Testis (tissue), 3 donors: ENCODE data around the gene CEP85L. TPM values are rescaled to one million over a fixed set of nuclear protein-coding genes. Genes with fewer than 3 reads are reported as not detected.

ENCODE experiments used
- DNase-seq: peaks from one replicate; pipeline ENCODE4 v3.0.0-alpha.2; 2019
- H3K27ac ChIP-seq, 2 donors: fragments of 200-600 bp; sonication (generic); one replicate each; pipeline ENCODE4 v1.5.1; 2019
- H3K27me3 ChIP-seq: fragments of 200-600 bp; sonication (generic); one replicate; pipeline ENCODE4 v1.5.1; 2019
- H3K36me3 ChIP-seq: fragments of 200-600 bp; sonication (generic); one replicate; pipeline ENCODE4 v1.5.1; 2017; ENCODE audit warnings: low read depth; ENCODE audit errors: missing control alignments
- H3K4me1 ChIP-seq: fragments of 200-600 bp; sonication (generic); one replicate; pipeline ENCODE4 v1.5.1; 2019
- H3K4me3 ChIP-seq, 2 donors: fragments of 200-600 bp; sonication (generic); one replicate each; pipeline ENCODE4 v1.5.1; 2017 to 2019
- H3K9me3 ChIP-seq: fragments of 200-600 bp; sonication (generic); one replicate; pipeline ENCODE4 v1.5.1; 2017
- POLR2A ChIP-seq: fragments of 450-650 bp; IDR thresholded peaks from one replicate; pipeline ENCODE4 v1.6.1; 2017; ENCODE audit warnings: antibody characterized with exemption, mild to moderate bottlenecking, moderate library complexity
- WGBS, 2 donors: methylation state at CpG; one replicate each; pipeline ENCODE4 v1.1.5; 2018; 5-methylcytosine and 5-hydroxymethylcytosine counted together
- intact Hi-C: fragments of 100-400 bp; cut with DNase I; formaldehyde crosslinking; loops from one replicate; pipeline ENCODE4 v1.15.1; 2023; ENCODE audit warnings: low total_unique reads
- polyA plus RNA-seq: library from polyadenylated mRNA; stranded (reverse); fragments of 350-450 nt; fragmentation: Illumina TruSeq; extraction: RNeasy Lipid Tissue Mini Kit (QIAGEN cat#74804); gene quantifications from one replicate; pipeline ENCODE4 v1.2.3, GENCODE V29; 2014; ENCODE audit warnings: low read depth, low replicate concordance; ENCODE audit not compliant: insufficient read depth
- total RNA-seq, 2 donors: library from RNA; depleted of rRNA; stranded (reverse); fragments of >200 nt; gene quantifications; one replicate each; pipeline ENCODE4 v1.2.3, GENCODE V29; 2016
- TF ChIP-seq, protein P1 (sequence below), 3 experiments: fragments of 450-650 bp in 2 of 3; fragments of 200-600 bp in 1 of 3; sonication (generic) in 1 of 3; IDR thresholded peaks; one replicate each; pipeline ENCODE4 v1.5.1; 2016 to 2019; ENCODE audit warnings: antibody characterized with exemption in 3 of 3, mild to moderate bottlenecking in 2 of 3, moderate library complexity in 1 of 3

CEP85L gene
- total and polyA plus RNA-seq, 3 donors from 2014 or later = 63.7 to 80.7 (median 78.8) TPM

DNA sequence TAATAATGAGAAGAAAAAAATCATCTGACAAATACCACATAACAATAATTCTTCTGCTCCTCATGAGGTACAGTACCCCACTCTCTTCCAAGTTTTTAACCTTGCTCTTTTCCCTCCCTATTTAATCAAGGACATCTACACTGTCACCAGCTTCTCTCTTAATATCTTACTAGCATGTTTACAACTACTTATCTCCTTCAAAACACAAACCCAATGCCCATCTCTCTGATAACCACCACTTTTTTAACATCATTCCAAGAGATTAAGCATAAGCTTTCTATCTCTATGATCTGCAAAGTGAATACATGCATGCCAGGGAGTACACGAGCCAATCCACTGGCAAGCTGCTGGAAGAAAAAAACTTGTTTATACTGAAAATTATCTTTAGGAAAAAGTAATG lies 10.3 kb downstream of the CEP85L start:
- DNase-seq = no peak
- WGBS, 2 donors = 57 to 84% methylated on average over 1 of the region's 1 CpG

DNA sequence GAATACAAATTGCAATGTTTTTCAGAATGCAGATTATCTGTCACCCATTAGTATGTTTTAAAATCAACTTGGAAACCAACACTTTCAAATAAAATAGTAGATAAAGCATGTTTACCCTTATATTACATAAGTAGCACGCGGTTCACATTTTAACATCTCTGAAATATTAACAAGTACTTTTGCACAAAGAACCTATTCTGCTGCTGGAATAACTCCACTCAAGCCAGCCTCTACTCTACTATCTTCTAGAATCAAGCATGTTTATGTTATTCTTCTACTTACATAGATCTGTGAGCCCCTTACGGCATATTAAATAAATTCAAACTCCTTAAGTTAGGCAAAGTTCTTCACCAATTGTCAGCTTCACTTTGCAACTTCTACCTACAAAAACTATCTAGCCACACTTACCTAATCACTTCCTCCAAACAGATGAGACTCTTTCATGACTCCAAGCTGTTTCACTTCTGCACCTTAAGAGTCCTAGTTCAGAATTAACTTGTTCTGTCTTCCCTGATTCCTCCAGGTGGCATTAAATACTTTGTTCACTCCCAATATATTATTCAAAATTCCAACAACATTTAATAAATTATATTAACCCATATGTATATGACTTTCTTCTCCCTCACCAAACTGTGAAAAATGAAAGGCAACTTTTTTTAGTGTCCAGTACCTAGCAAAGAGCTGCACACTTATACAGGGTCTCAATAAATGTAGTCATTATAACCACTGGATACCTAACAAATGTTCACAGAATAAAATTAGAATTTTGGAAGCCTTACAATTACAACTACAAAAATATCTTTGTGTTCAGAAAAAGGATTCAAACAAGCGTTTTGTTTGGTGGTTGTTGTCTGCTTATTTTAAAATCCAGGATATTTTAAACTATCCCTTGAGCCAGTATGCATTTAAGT lies 12.1 kb downstream of the CEP85L start:
- no peaks in the 10 kb centered on the region for H3K9me3 ChIP-seq
- no peaks in the 10 kb centered on the region for H3K27me3 ChIP-seq
- DNase-seq = no peak
- intact Hi-C loops = no loop called here
- no peak overlapping the region for H3K27ac ChIP-seq
- H3K36me3 ChIP-seq = no peaks in the 10 kb centered on the region
- H3K4me3 ChIP-seq = no peak overlapping the region
- WGBS, 2 donors = 48 to 60% methylated on average over 4 of the region's 4 CpGs
- H3K4me1 ChIP-seq = peaks cover 22% of the 10 kb centered on the region
- TF ChIP-seq POLR2A = no peak
- TF ChIP-seq, protein P1, sequence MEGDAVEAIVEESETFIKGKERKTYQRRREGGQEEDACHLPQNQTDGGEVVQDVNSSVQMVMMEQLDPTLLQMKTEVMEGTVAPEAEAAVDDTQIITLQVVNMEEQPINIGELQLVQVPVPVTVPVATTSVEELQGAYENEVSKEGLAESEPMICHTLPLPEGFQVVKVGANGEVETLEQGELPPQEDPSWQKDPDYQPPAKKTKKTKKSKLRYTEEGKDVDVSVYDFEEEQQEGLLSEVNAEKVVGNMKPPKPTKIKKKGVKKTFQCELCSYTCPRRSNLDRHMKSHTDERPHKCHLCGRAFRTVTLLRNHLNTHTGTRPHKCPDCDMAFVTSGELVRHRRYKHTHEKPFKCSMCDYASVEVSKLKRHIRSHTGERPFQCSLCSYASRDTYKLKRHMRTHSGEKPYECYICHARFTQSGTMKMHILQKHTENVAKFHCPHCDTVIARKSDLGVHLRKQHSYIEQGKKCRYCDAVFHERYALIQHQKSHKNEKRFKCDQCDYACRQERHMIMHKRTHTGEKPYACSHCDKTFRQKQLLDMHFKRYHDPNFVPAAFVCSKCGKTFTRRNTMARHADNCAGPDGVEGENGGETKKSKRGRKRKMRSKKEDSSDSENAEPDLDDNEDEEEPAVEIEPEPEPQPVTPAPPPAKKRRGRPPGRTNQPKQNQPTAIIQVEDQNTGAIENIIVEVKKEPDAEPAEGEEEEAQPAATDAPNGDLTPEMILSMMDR (IDR thresholded peaks at IDR 0.05) = no peak

More for the DNA sequence above, 10.3 kb downstream of the CEP85L start:
- no peaks in the 10 kb centered on the region for H3K36me3 ChIP-seq
- peaks cover 34% of the 10 kb centered on the region for H3K4me1 ChIP-seq
- no peaks in the 10 kb centered on the region for H3K27me3 ChIP-seq
- TF ChIP-seq POLR2A = no peak
- TF ChIP-seq, protein P1 (IDR thresholded peaks at IDR 0.05) = no peak
- H3K4me3 ChIP-seq = no peak overlapping the region
- intact Hi-C loops = no loop called here
- no peaks in the 10 kb centered on the region for H3K9me3 ChIP-seq
- H3K27ac ChIP-seq = no peak overlapping the region

GRCh38 chr6:118638288-118638687 lies 13.1 kb downstream of the CEP85L start:
- Histone ChIP-seq H3K9me3 (no peaks in the 10 kb centered on the region), H3K27me3 (no peaks in the 10 kb centered on the region), H3K4me1 (peaks cover 24% of the 10 kb centered on the region), H3K27ac (no peak overlapping the region), H3K36me3 (no peaks in the 10 kb centered on the region), H3K4me3 (no peak overlapping the region)
- intact Hi-C loops = no loop called here
- DNase-seq = no peak
- TF ChIP-seq, protein P1 (IDR thresholded peaks at IDR 0.05) = no peak
- no peak for TF ChIP-seq POLR2A

DNA sequence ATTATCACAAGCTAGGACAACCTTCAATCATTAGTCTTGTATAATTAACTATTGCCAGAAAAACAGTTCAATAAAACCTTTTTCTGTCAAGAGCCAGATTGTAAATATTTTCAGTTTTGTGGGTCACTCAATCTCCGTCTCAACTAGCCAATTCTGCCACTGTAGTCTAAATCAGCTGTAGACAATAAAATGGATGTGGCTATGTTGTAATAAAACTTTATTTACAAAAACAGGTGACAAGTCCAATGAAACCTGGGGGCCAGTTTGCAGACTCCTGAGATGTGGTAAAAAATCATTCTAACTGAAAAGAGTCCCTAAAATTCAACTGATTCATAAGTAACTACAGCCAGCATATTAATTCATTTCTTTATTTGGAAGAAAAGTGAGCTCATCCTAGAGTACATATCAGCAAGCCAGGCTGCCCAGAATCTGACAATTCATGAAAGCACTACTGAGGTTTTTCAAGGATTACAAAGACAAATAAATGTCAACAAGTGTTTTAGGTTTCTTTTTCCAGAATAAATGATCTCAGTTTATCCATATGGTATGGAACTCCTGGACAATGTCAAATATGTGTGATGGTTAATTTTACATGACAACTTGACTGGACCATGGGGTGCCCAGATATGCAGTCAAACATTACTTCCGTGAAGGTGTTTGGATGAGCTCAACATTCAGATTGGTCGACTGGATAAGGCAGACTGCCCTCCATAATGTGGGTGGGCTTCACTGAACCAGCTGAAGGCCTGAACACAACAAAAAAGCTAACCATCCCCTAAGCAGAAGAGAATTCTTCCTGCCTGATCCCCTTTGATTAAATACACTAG lies 15.3 kb downstream of the CEP85L start:
- WGBS, 2 donors = 93 to 100% methylated on average over 3 of the region's 3 CpGs
- TF ChIP-seq, protein P1 (IDR thresholded peaks at IDR 0.05) = no peak
- no peak for TF ChIP-seq POLR2A
- H3K27ac ChIP-seq = no peak overlapping the region
- intact Hi-C loops = no loop called here
- peaks cover 22% of the 10 kb centered on the region for H3K4me1 ChIP-seq
- H3K27me3 ChIP-seq = no peaks in the 10 kb centered on the region
- no peak for DNase-seq
- H3K4me3 ChIP-seq = no peak overlapping the region
- H3K36me3 ChIP-seq = no peaks in the 10 kb centered on the region
- no peaks in the 10 kb centered on the region for H3K9me3 ChIP-seq
